Measurements from ENCODE around the gene MAB21L1.

MAB21L1 gene

GRCh38 chr13:35479038-35479492, 2.6 kb upstream of the MAB21L1 start:
- no peak for DNase-seq

GRCh38 chr13:35478271-35479037, 2.0 kb upstream of the MAB21L1 start:
- DNase-seq, result no peak

- DNase-seq, result no peak
Observed at GRCh38 chr13:35477386-35477946, 977 bp upstream of the MAB21L1 start.

- DNase-seq, result no peak
Observed at GRCh38 chr13:35475212-35475959, 1.1 kb downstream of the MAB21L1 start.

- no peak for DNase-seq
Observed at GRCh38 chr13:35474496-35475211, 1.8 kb downstream of the MAB21L1 start.

GRCh38 chr13:35473802-35474201, 2.7 kb downstream of the MAB21L1 start:
- DNase-seq, result no peak

- no peak for DNase-seq
Observed at GRCh38 chr13:35473206-35473775, 3.2 kb downstream of the MAB21L1 start.

GRCh38 chr13:35472323-35472881, 4.1 kb downstream of the MAB21L1 start:
- no peak for DNase-seq

GRCh38 chr13:35471706-35472322, 4.7 kb downstream of the MAB21L1 start:
- DNase-seq, result no peak

- DNase-seq, result no peak
Observed at GRCh38 chr13:35470671-35471661, 5.5 kb downstream of the MAB21L1 start.

GRCh38 chr13:35469806-35470525, 6.5 kb downstream of the MAB21L1 start:
- no peak for DNase-seq

- no peak for DNase-seq
Observed at GRCh38 chr13:35468195-35468594, 8.3 kb downstream of the MAB21L1 start.

GRCh38 chr13:35465371-35465770, 11.1 kb downstream of the MAB21L1 start:
- DNase-seq, result no peak

- DNase-seq, result no peak
Observed at GRCh38 chr13:35460061-35460460, 16.4 kb downstream of the MAB21L1 start.

- DNase-seq, result no peak
Observed at GRCh38 chr13:35457258-35457657, 19.2 kb downstream of the MAB21L1 start.

- no peak for DNase-seq
Observed at GRCh38 chr13:35455022-35455421, 21.5 kb downstream of the MAB21L1 start.

GRCh38 chr13:35449821-35450220, 26.7 kb downstream of the MAB21L1 start:
- no peak for DNase-seq

- DNase-seq, result no peak
Observed at GRCh38 chr13:35448465-35448864, 28.0 kb downstream of the MAB21L1 start.
